Measurements from ENCODE around the gene JPH3.

Gene JPH3

DNA sequence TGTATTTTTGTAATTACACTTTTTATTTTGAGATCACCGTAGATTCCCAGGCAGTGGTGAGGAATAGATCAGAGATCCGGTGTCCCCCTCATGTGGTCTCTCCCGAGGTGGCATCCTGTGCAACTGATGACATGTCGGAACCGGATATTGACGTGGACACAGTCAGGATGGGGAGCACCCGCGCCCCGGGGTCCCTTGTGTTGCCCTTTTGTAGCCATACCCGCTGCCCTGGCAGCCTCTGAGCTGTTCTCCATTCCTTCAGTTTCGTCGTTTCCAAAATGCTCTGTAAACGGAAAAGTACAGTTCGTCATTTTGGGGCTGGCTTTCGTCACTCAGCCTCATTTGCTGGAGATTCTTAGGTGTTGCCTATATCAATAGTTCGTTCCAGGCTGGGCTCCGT lies 14.2 kb downstream of the JPH3 start:
- Mint-ChIP-seq H3K36me3 (ENCODE audit: low read depth) (no peaks in the 10 kb centered on the region), H3K27me3 (ENCODE audit: low read depth, poor library complexity) (no peaks in the 10 kb centered on the region), H3K9me3 (no peaks in the 10 kb centered on the region), H3K4me1 (peaks cover 24% of the 10 kb centered on the region), H3K4me3 (no peak overlapping the region), H3K27ac (no peak overlapping the region)
- no peak for DNase-seq
- no peak for TF ChIP-seq CTCF (IDR thresholded peaks at IDR 0.05)

GRCh38 chr16:87618216-87618615 lies 15.9 kb downstream of the JPH3 start:
- H3K4me1 Mint-ChIP-seq: peaks cover 31% of the 10 kb centered on the region
- H3K27ac Mint-ChIP-seq: no peak overlapping the region
- no peak for DNase-seq
- H3K27me3 Mint-ChIP-seq (ENCODE audit: low read depth, poor library complexity): peaks cover 3% of the 10 kb centered on the region
- no peak for TF ChIP-seq CTCF (IDR thresholded peaks at IDR 0.05)
- no peaks in the 10 kb centered on the region for H3K36me3 Mint-ChIP-seq (ENCODE audit: low read depth)
- no peak overlapping the region for H3K4me3 Mint-ChIP-seq
- H3K9me3 Mint-ChIP-seq: no peaks in the 10 kb centered on the region

- H3K36me3 Mint-ChIP-seq (ENCODE audit: low read depth): no peaks in the 10 kb centered on the region
- H3K27me3 Mint-ChIP-seq (ENCODE audit: low read depth, poor library complexity): peaks cover 3% of the 10 kb centered on the region
- no peaks in the 10 kb centered on the region for H3K9me3 Mint-ChIP-seq
- no peak overlapping the region for H3K4me3 Mint-ChIP-seq
- H3K4me1 Mint-ChIP-seq: peaks cover 31% of the 10 kb centered on the region
- H3K27ac Mint-ChIP-seq: no peak overlapping the region
- TF ChIP-seq CTCF (IDR thresholded peaks at IDR 0.05): no peak
- DNase-seq: no peak
These were observed 17.3 kb downstream of the JPH3 start for GRCh38 chr16:87619360-87620200.

- no peak overlapping the region for H3K4me3 Mint-ChIP-seq
- no peak overlapping the region for H3K27ac Mint-ChIP-seq
- H3K27me3 Mint-ChIP-seq (ENCODE audit: low read depth, poor library complexity): peaks cover 3% of the 10 kb centered on the region
- H3K4me1 Mint-ChIP-seq: peaks cover 31% of the 10 kb centered on the region
- no peaks in the 10 kb centered on the region for H3K9me3 Mint-ChIP-seq
- no peaks in the 10 kb centered on the region for H3K36me3 Mint-ChIP-seq (ENCODE audit: low read depth)
- DNase-seq: peak; percentile 48
- no peak for TF ChIP-seq CTCF (IDR thresholded peaks at IDR 0.05)
These were observed 17.8 kb downstream of the JPH3 start for GRCh38 chr16:87620201-87620495.

DNA sequence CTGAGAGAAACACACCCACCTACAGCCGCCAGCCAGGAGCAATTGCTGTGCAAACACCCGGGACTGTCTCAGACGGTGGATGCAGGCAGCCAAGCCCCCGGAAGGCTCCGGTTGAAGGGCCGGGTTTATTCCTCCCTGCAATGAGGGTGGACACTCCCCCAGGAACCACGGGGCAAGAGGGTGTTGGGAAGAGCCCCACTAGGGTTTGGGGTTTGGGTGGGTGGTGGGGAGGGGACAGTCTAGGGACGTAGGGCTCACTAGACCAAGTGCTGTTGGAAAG lies 19.2 kb downstream of the JPH3 start:
- no peak overlapping the region for H3K4me3 Mint-ChIP-seq
- no peak overlapping the region for H3K27ac Mint-ChIP-seq
- peaks cover 3% of the 10 kb centered on the region for H3K27me3 Mint-ChIP-seq (ENCODE audit: low read depth, poor library complexity)

More for the DNA sequence above, 19.2 kb downstream of the JPH3 start:
- no peaks in the 10 kb centered on the region for H3K9me3 Mint-ChIP-seq
- no peak for DNase-seq
- peaks cover 23% of the 10 kb centered on the region for H3K4me1 Mint-ChIP-seq
- H3K36me3 Mint-ChIP-seq (ENCODE audit: low read depth): no peaks in the 10 kb centered on the region
- no peak for TF ChIP-seq CTCF (IDR thresholded peaks at IDR 0.05)
